IMR-90 (cell line): Measurements from ENCODE around the gene FNDC3A. TPM values are rescaled to one million over a fixed set of nuclear protein-coding genes. Genes with fewer than 3 reads are reported as not detected.
A peak's percentile ranks its signal among the peaks of the same experiment; 100 is the strongest.

ENCODE experiments used
- ATAC-seq: fragments of 200-7000 bp; cut with Tn5 transposase; 2 replicates; pipeline ENCODE4 v1.9.1; 2020; ENCODE audit warnings: low read depth, mild to moderate bottlenecking, moderate library complexity
- BruUV-seq: library from RNA; stranded (reverse); fragments of 400-500 nt; replicated peaks from 2 replicates; lab custom pipeline; 2021; lab: Mats Ljungman, UMichigan
- CTCF ChIA-PET: fragments of 300-600 bp; formaldehyde crosslinking; extraction: SDS; loops from one replicate; lab custom pipeline; 2021; ENCODE audit warnings: antibody characterized with exemption; lab: Yijun Ruan, JAX
- POLR2A ChIA-PET: fragments of 300-600 bp; sonication (Branson Sonifier 250); formaldehyde crosslinking; loops from one replicate; lab custom pipeline; 2022; ENCODE audit warnings: antibody characterized with exemption; ENCODE audit not compliant: unreplicated experiment; lab: Charles Lee
- DNase-seq: peaks from one replicate; pipeline ENCODE4 v3.0.0; 2013
- H2AFZ ChIP-seq: replicated peaks from 2 replicates; pipeline ENCODE3; 2013; ENCODE audit warnings: low read length, mild to moderate bottlenecking; ENCODE audit not compliant: poor library complexity
- H2AK5ac ChIP-seq: 2 replicates; pipeline ENCODE4 v1.6.1; 2013; ENCODE audit warnings: low read depth, low read length, inconsistent platforms
- H2AK9ac ChIP-seq: replicated peaks from 2 replicates; pipeline ENCODE3; 2013; ENCODE audit warnings: mild to moderate bottlenecking, low read depth, low read length, moderate library complexity; ENCODE audit not compliant: poor library complexity
- H2BK120ac ChIP-seq: 2 replicates; pipeline ENCODE4 v1.6.1; 2013; ENCODE audit warnings: low read depth, low read length, inconsistent platforms
- H2BK15ac ChIP-seq: 3 replicates; pipeline ENCODE4 v1.6.1; 2013; ENCODE audit warnings: low read depth, low read length, inconsistent platforms
- H2BK20ac ChIP-seq: 2 replicates; pipeline ENCODE4 v1.6.1; 2013; ENCODE audit warnings: low read depth, mild to moderate bottlenecking, inconsistent platforms, low read length, moderate library complexity
- H2BK5ac ChIP-seq: 2 replicates; pipeline ENCODE4 v1.6.1; 2013; ENCODE audit warnings: mild to moderate bottlenecking, low read depth, low read length, inconsistent platforms; ENCODE audit not compliant: poor library complexity, severe bottlenecking
- H3K14ac ChIP-seq: replicated peaks from 2 replicates; pipeline ENCODE4 v1.6.1; 2013; ENCODE audit warnings: low read depth, low read length, inconsistent platforms
- H3K18ac ChIP-seq: 2 replicates; pipeline ENCODE4 v1.6.1; 2013; ENCODE audit warnings: low read depth, low read length, control low read depth
- H3K23ac ChIP-seq: 2 replicates; pipeline ENCODE4 v1.6.1; 2013; ENCODE audit warnings: low read depth, low read length, inconsistent platforms
- H3K27ac ChIP-seq: 2 replicates; pipeline ENCODE4 v1.5.1; 2013; ENCODE audit warnings: mild to moderate bottlenecking, control low read depth, low read length; ENCODE audit not compliant: insufficient read depth
- H3K27me3 ChIP-seq: 2 replicates; pipeline ENCODE4 v1.6.1; 2013; ENCODE audit warnings: low read length; ENCODE audit not compliant: control insufficient read depth, insufficient read depth
- H3K36me3 ChIP-seq: 2 replicates; pipeline ENCODE4 v1.6.1; 2013; ENCODE audit warnings: low read length, mixed read lengths; ENCODE audit not compliant: control insufficient read depth, insufficient read depth
- H3K4ac ChIP-seq: 2 replicates; pipeline ENCODE4 v1.6.1; 2013; ENCODE audit warnings: low read depth, low read length, inconsistent platforms
- H3K4me1 ChIP-seq: 2 replicates; pipeline ENCODE4 v1.6.1; 2013; ENCODE audit warnings: low read length, mixed read lengths; ENCODE audit not compliant: control insufficient read depth, insufficient read depth
- H3K4me2 ChIP-seq: 2 replicates; pipeline ENCODE4 v1.6.1; 2013; ENCODE audit warnings: low read depth, mild to moderate bottlenecking, control low read depth, low read length, moderate library complexity
- H3K4me3 ChIP-seq: 2 replicates; pipeline ENCODE4 v1.5.1; 2013; ENCODE audit warnings: low read depth, mild to moderate bottlenecking, control low read depth, low read length, moderate library complexity; ENCODE audit not compliant: insufficient read depth
- H3K56ac ChIP-seq: 2 replicates; pipeline ENCODE4 v1.6.1; 2013; ENCODE audit warnings: low read length, inconsistent platforms; ENCODE audit not compliant: insufficient read depth; ENCODE audit errors: extremely low read depth
- H3K79me1 ChIP-seq, 2 experiments: 2 replicates each; pipeline ENCODE4 v1.6.1; 2013; ENCODE audit warnings: low read length in 2 of 2, inconsistent platforms in 1 of 2, low read depth in 1 of 2
- H3K9ac ChIP-seq: 2 replicates; pipeline ENCODE4 v1.6.1; 2013; ENCODE audit warnings: low read depth, low read length, control low read depth
- H3K9me1 ChIP-seq: 2 replicates; pipeline ENCODE4 v1.6.1; 2013; ENCODE audit warnings: low read length, inconsistent platforms; ENCODE audit not compliant: insufficient read depth
- H3K9me3 ChIP-seq: 2 replicates; pipeline ENCODE4 v1.6.1; 2013; ENCODE audit warnings: low read length; ENCODE audit not compliant: control insufficient read depth, insufficient read depth
- H4K20me1 ChIP-seq: 2 replicates; pipeline ENCODE4 v1.6.1; 2013; ENCODE audit warnings: low read length, inconsistent platforms; ENCODE audit not compliant: insufficient read depth
- H4K5ac ChIP-seq: 2 replicates; pipeline ENCODE4 v1.6.1; 2013; ENCODE audit warnings: mild to moderate bottlenecking, low read depth, low read length, control low read depth
- H4K8ac ChIP-seq, 2 experiments: 2 replicates each; pipeline ENCODE4 v1.6.1; 2013; ENCODE audit warnings: low read depth in 2 of 2, low read length in 2 of 2, control low read depth in 1 of 2, inconsistent platforms in 1 of 2
- H4K91ac ChIP-seq: 2 replicates; pipeline ENCODE4 v1.6.1; 2013; ENCODE audit warnings: low read depth, low read length, inconsistent platforms; ENCODE audit not compliant: insufficient read depth
- CEBPB ChIP-seq: IDR thresholded peaks from 2 replicates; pipeline ENCODE4 v1.6.1; 2012; ENCODE audit warnings: low read depth, low read length, improper control_type of control experiment
- ELK1 ChIP-seq: fragments of 150-350 bp; IDR thresholded peaks from 2 replicates; pipeline ENCODE4 v1.6.1; 2016; ENCODE audit warnings: low read depth, mild to moderate bottlenecking, low read length, moderate library complexity, borderline replicate concordance
- FOS ChIP-seq: fragments of 150-350 bp; IDR thresholded peaks from 2 replicates; pipeline ENCODE4 v1.6.1; 2016; ENCODE audit warnings: low read depth, low read length
- POLR2A ChIP-seq: IDR thresholded peaks from 2 replicates; pipeline ENCODE4 v1.6.1; 2012; ENCODE audit warnings: mild to moderate bottlenecking, low read depth, low read length
- WGBS, 2 experiments: methylation state at CpG; one replicate each; pipeline versions ENCODE4 v1.1.5 to v1.1.7; 2013; ENCODE audit warnings: missing lambda C conversion rate in 2 of 2; ENCODE audit not compliant: insufficient read length in 1 of 2; ENCODE audit errors: extremely low coverage in 2 of 2; 5-methylcytosine and 5-hydroxymethylcytosine counted together
- dilution Hi-C: fragments of 300-500 bp; cut with HindIII; formaldehyde crosslinking; loops from one replicate; pipeline ENCODE4 v1.14.3; 2018; ENCODE audit warnings: low sequenced_read_pairs; ENCODE audit not compliant: unreplicated experiment
- in situ Hi-C: fragments of 300-500 bp; cut with MboI; formaldehyde crosslinking; loops from 3 replicates; pipeline ENCODE4 v1.14.3; 2019; ENCODE audit warnings: low sequenced_read_pairs, inconsistent platforms, mixed read lengths
- intact Hi-C: fragments of 100-400 bp; cut with micrococcal nuclease; formaldehyde crosslinking; loops from 2 replicates; pipeline ENCODE4 v1.10.0; 2022
- polyA plus RNA-seq, 3 experiments: library from polyadenylated mRNA; depleted of rRNA; stranded (reverse); fragments of >200 nt; gene quantifications; 2 replicates each; pipeline ENCODE4 v1.2.3, GENCODE V29; 2012; ENCODE audit warnings: low replicate concordance in 1 of 3
- total RNA-seq: library from RNA; depleted of rRNA; stranded (reverse); fragments of >200 nt; gene quantifications from 2 replicates; pipeline ENCODE4 v1.2.3, GENCODE V29; 2012
- TF ChIP-seq, protein P1 (sequence below): conservative IDR thresholded peaks from 2 replicates; pipeline ENCODE4 v1.5.1; 2012; ENCODE audit warnings: mild to moderate bottlenecking, low read depth, low read length, improper control_type of control experiment

FNDC3A gene
- total and polyA plus RNA-seq, 2 of the 4 experiments (the other 2 are of a cell fraction), result 29.2 to 60.4 TPM

- POLR2A ChIA-PET, result no interaction called here
- peak; percentile 76 for DNase-seq
- CTCF ChIA-PET, result no interaction called here
Observed at GRCh38 chr13:49086722-49087121, 111.0 kb downstream of the FNDC3A start.

More at GRCh38 chr13:49086722-49087121, 111.0 kb downstream of the FNDC3A start:
- BruUV-seq, result no TSS peak
- peaks cover 6% of the 10 kb centered on the region; the same call in 1 of the 2 replicates for H3K4me1 ChIP-seq
- no peak overlapping the region for H3K9ac ChIP-seq
- 0 out of 2 replicates have a peak, but pooled peaks have one; percentile 35 for TF ChIP-seq FOS
- TF ChIP-seq POLR2A, result no peak
- TF ChIP-seq ELK1, result no peak
- TF ChIP-seq CEBPB, result peak; percentile 96
- TF ChIP-seq, protein P1, sequence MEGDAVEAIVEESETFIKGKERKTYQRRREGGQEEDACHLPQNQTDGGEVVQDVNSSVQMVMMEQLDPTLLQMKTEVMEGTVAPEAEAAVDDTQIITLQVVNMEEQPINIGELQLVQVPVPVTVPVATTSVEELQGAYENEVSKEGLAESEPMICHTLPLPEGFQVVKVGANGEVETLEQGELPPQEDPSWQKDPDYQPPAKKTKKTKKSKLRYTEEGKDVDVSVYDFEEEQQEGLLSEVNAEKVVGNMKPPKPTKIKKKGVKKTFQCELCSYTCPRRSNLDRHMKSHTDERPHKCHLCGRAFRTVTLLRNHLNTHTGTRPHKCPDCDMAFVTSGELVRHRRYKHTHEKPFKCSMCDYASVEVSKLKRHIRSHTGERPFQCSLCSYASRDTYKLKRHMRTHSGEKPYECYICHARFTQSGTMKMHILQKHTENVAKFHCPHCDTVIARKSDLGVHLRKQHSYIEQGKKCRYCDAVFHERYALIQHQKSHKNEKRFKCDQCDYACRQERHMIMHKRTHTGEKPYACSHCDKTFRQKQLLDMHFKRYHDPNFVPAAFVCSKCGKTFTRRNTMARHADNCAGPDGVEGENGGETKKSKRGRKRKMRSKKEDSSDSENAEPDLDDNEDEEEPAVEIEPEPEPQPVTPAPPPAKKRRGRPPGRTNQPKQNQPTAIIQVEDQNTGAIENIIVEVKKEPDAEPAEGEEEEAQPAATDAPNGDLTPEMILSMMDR, result no peak
- no peak overlapping the region for H3K56ac ChIP-seq
- no peak overlapping the region for H2AK9ac ChIP-seq
- no peak overlapping the region for H3K4me2 ChIP-seq
- WGBS, 2 experiments, result no CpG with 5 or more reads among the region's 2 CpGs
- H3K14ac ChIP-seq, result no peak overlapping the region
- no peak overlapping the region for H2BK20ac ChIP-seq
- no peak overlapping the region for H3K27ac ChIP-seq
- no peak overlapping the region for H2BK120ac ChIP-seq
- H4K8ac ChIP-seq, result no peak overlapping the region
- H3K27me3 ChIP-seq, result no peaks in the 10 kb centered on the region
- H4K5ac ChIP-seq, result no peak overlapping the region
- intact Hi-C loops (no loop called here), in situ Hi-C loops (no loop called here), dilution Hi-C loops (no loop called here)
- H2BK5ac ChIP-seq, result no peak overlapping the region
- no peak overlapping the region for H2BK15ac ChIP-seq
- H3K4me3 ChIP-seq, result no peak overlapping the region
- H3K9me1 ChIP-seq, result peaks cover 6% of the 10 kb centered on the region
- H2AFZ ChIP-seq, result no peak overlapping the region
- no peaks in the 10 kb centered on the region for H4K20me1 ChIP-seq
- no peak overlapping the region for H2AK5ac ChIP-seq
- H3K36me3 ChIP-seq, result no peaks in the 10 kb centered on the region; the same call in 1 of the 2 replicates
- H3K23ac ChIP-seq, result no peak overlapping the region
- ATAC-seq, result no peak
- H3K9me3 ChIP-seq, result no peaks in the 10 kb centered on the region
- no peak overlapping the region for H4K91ac ChIP-seq
- H3K79me1 ChIP-seq, result peaks cover 42 to 65% of the 10 kb centered on the region in 2 experiments
- H3K18ac ChIP-seq, result no peak overlapping the region
- no peak overlapping the region for H3K4ac ChIP-seq
